Endothelial cell of umbilical vein (primary cell): ENCODE data around the gene WNT7B. TPM values are rescaled to one million over a fixed set of nuclear protein-coding genes. Genes with fewer than 3 reads are reported as not detected.

ENCODE experiments used
- BruUV-seq: library from RNA; stranded (reverse); fragments of 400-500 nt; replicated peaks from 2 replicates; lab custom pipeline; 2021; lab: Mats Ljungman, UMichigan
- CTCF ChIA-PET: fragments of 300-600, 350-600 bp; sonication (Branson Sonifier 250); formaldehyde crosslinking; loops from one replicate; lab custom pipeline; 2021; ENCODE audit warnings: antibody characterized with exemption, inconsistent platforms; lab: Charles Lee
- POLR2A ChIA-PET: fragments of 300-600, 350-600 bp; sonication (Branson Sonifier 250); formaldehyde crosslinking; loops from one replicate; lab custom pipeline; 2021; ENCODE audit warnings: antibody characterized with exemption, inconsistent platforms; lab: Charles Lee
- DNase-seq: peaks from one replicate; pipeline ENCODE4 v3.0.0-alpha.2; 2011; ENCODE audit warnings: low read depth, low spot score
- FAIRE-seq: peaks from 2 replicates; lab custom pipeline; 2011; peaks lifted over from hg19 to GRCh38; lab: Jason Lieb, UNC
- H2AFZ ChIP-seq: 2 replicates; pipeline ENCODE4 v1.6.0; 2012; ENCODE audit warnings: low read depth, low read length, control low read depth, inconsistent platforms
- H3K27ac ChIP-seq: 2 replicates; pipeline ENCODE4 v1.5.1; 2011; ENCODE audit warnings: low read depth, mild to moderate bottlenecking, control low read depth, low read length, moderate library complexity; ENCODE audit not compliant: insufficient read depth
- H3K27me3 ChIP-seq, 2 experiments: 2 replicates each; pipeline versions ENCODE4 v1.6.0 to v1.6.1; 2011; ENCODE audit warnings: low read length in 2 of 2, mixed read lengths in 1 of 2; ENCODE audit not compliant: control insufficient read depth in 2 of 2, insufficient read depth in 2 of 2
- H3K36me3 ChIP-seq, 2 experiments: 2 replicates in 1 of 2; 3 replicates in 1 of 2; pipeline ENCODE4 v1.5.1; 2011; ENCODE audit warnings: low read length in 2 of 2, mild to moderate bottlenecking in 1 of 2, moderate library complexity in 1 of 2; ENCODE audit not compliant: control insufficient read depth in 2 of 2, insufficient read depth in 2 of 2; ENCODE audit errors: extremely low read depth in 1 of 2
- H3K4me1 ChIP-seq: 3 replicates; pipeline ENCODE4 v1.5.1; 2011; ENCODE audit warnings: mild to moderate bottlenecking, low read length; ENCODE audit not compliant: control insufficient read depth, insufficient read depth; ENCODE audit errors: extremely low read depth
- H3K4me2 ChIP-seq: 2 replicates; pipeline ENCODE4 v1.6.1; 2011; ENCODE audit warnings: low read length, control low read depth, mixed read lengths; ENCODE audit not compliant: insufficient read depth
- H3K4me3 ChIP-seq, 3 experiments: fragments of 200-600 bp in 1 of 3; sonication (generic), shearing (Covaris generic) in 1 of 3; replicated peaks in 1 of 3; 2 replicates each; pipeline ENCODE4 v1.5.1; 2011 to 2016; ENCODE audit warnings: control low read depth in 3 of 3, low read length in 3 of 3, mild to moderate bottlenecking in 2 of 3, inconsistent platforms in 1 of 3, low read depth in 1 of 3, moderate library complexity in 1 of 3; ENCODE audit not compliant: insufficient read depth in 1 of 3
- H3K79me2 ChIP-seq: 2 replicates; pipeline ENCODE4 v1.6.0; 2012; ENCODE audit warnings: low read length, inconsistent platforms; ENCODE audit not compliant: control insufficient read depth, insufficient read depth
- H3K9ac ChIP-seq: replicated peaks from 2 replicates; pipeline ENCODE3; 2011; ENCODE audit warnings: low read length, control low read depth; ENCODE audit not compliant: insufficient read depth; ENCODE audit errors: extremely low read depth
- H3K9me1 ChIP-seq: replicated peaks from 3 replicates; pipeline ENCODE4 v1.6.0; 2011; ENCODE audit warnings: mild to moderate bottlenecking, low read length; ENCODE audit not compliant: control insufficient read depth, insufficient read depth; ENCODE audit errors: extremely low read depth
- H3K9me3 ChIP-seq: replicated peaks from 2 replicates; pipeline ENCODE4 v1.5.1; 2012; ENCODE audit warnings: low read length, inconsistent platforms; ENCODE audit not compliant: control insufficient read depth, insufficient read depth
- H4K20me1 ChIP-seq: replicated peaks from 2 replicates; pipeline ENCODE3; 2011; ENCODE audit warnings: mild to moderate bottlenecking, low read length; ENCODE audit not compliant: control insufficient read depth, insufficient read depth; ENCODE audit errors: extremely low read depth
- EZH2 ChIP-seq: IDR thresholded peaks from 2 replicates; pipeline ENCODE4 v1.6.1; 2012; ENCODE audit warnings: borderline replicate concordance, low read depth, mild to moderate bottlenecking, moderate library complexity, low read length, inconsistent platforms; ENCODE audit not compliant: severe bottlenecking
- GATA2 ChIP-seq: IDR thresholded peaks from 2 replicates; pipeline ENCODE4 v1.7.0; 2011; ENCODE audit warnings: low read depth, mild to moderate bottlenecking, moderate library complexity, mixed read lengths, low read length; ENCODE audit not compliant: insufficient read length, insufficient read depth
- JUN ChIP-seq: IDR thresholded peaks from 2 replicates; pipeline ENCODE4 v1.6.1; 2011; ENCODE audit warnings: borderline replicate concordance, low read depth; ENCODE audit not compliant: insufficient read length, insufficient read depth
- MAX ChIP-seq: IDR thresholded peaks from 2 replicates; pipeline ENCODE4 v1.6.1; 2011; ENCODE audit not compliant: insufficient read depth, insufficient read length
- dilution Hi-C: fragments of 300-500 bp; cut with MboI; formaldehyde crosslinking; loops from one replicate; pipeline ENCODE4 v1.15.0; 2019; ENCODE audit warnings: low sequenced_read_pairs; ENCODE audit not compliant: extremely low pct_ligation_motif_present
- intact Hi-C: fragments of 100-400 bp; cut with micrococcal nuclease; formaldehyde crosslinking; loops from one replicate; pipeline ENCODE4 v1.10.0; 2022
- polyA plus RNA-seq, 4 experiments: library from polyadenylated mRNA; depleted of rRNA in 3 of 4; stranded (reverse) in 3 of 4; unstranded in 1 of 4; fragments of >200 nt; gene quantifications; 2 replicates each; pipeline versions ENCODE4 v1.2.1 to v1.2.3, GENCODE V29; 2011 to 2012; ENCODE audit warnings: missing spikeins in 1 of 4
- total RNA-seq: library from RNA; stranded (reverse); gene quantifications from 2 replicates; pipeline ENCODE4 v1.2.3, GENCODE V29; 2021

Gene WNT7B
- total and polyA plus RNA-seq, 2 donors (not counting 3 experiments of a cell fraction or from before 2014, with no cell fraction given), result not detected

GRCh38 chr22:45905924-45906865 lies 70.8 kb downstream of the WNT7B start:
- POLR2A ChIA-PET, result no interaction called here

GRCh38 chr22:45905326-45905923 lies 71.5 kb downstream of the WNT7B start:
- FAIRE-seq (no peak), DNase-seq (no peak)
- Histone ChIP-seq H3K79me2 (no peaks in the 10 kb centered on the region), H3K9ac (no peak overlapping the region), H3K4me3 (no peak overlapping the region), H3K9me1 (no peaks in the 10 kb centered on the region), H3K4me1 (peaks cover 4% of the 10 kb centered on the region), H3K9me3 (no peaks in the 10 kb centered on the region), H4K20me1 (no peaks in the 10 kb centered on the region), H3K4me2 (no peak overlapping the region), H3K27ac (no peak overlapping the region), H3K36me3 (no peaks in the 10 kb centered on the region), H3K27me3 (no peaks in the 10 kb centered on the region), H2AFZ (no peak overlapping the region)
- TF ChIP-seq EZH2 (peak; percentile 32), JUN (no peak), MAX (no peak)
- intact Hi-C loops (no loop called here), dilution Hi-C loops (no loop called here)
- no TSS peak for BruUV-seq
- CTCF ChIA-PET, result interaction anchor here (1.7 kb wide), 1 partner anchor 41 kb away, joined by 5 read pairs; no protein-coding TSS in a partner anchor
- POLR2A ChIA-PET, result no interaction called here

More at GRCh38 chr22:45905924-45906865, 70.8 kb downstream of the WNT7B start:
- dilution Hi-C loops (no loop called here), intact Hi-C loops (no loop called here)
- Histone ChIP-seq H3K36me3 (no peaks in the 10 kb centered on the region), H3K4me2 (no peak overlapping the region), H3K9ac (no peak overlapping the region), H3K79me2 (no peaks in the 10 kb centered on the region), H3K4me1 (peaks cover 4% of the 10 kb centered on the region), H4K20me1 (no peaks in the 10 kb centered on the region), H2AFZ (no peak overlapping the region), H3K4me3 (no peak overlapping the region), H3K9me3 (no peaks in the 10 kb centered on the region), H3K27me3 (no peaks in the 10 kb centered on the region), H3K9me1 (no peaks in the 10 kb centered on the region), H3K27ac (no peak overlapping the region)
- DNase-seq (no peak), FAIRE-seq (no peak)
- CTCF ChIA-PET, result interaction anchor here (1.7 kb wide), 1 partner anchor 42 kb away, joined by 5 read pairs; no protein-coding TSS in a partner anchor
- no TSS peak for BruUV-seq
- peak; percentile 25 for TF ChIP-seq EZH2
- no peak for TF ChIP-seq GATA2
